ENCODE data around the gene ARL3.

DNA sequence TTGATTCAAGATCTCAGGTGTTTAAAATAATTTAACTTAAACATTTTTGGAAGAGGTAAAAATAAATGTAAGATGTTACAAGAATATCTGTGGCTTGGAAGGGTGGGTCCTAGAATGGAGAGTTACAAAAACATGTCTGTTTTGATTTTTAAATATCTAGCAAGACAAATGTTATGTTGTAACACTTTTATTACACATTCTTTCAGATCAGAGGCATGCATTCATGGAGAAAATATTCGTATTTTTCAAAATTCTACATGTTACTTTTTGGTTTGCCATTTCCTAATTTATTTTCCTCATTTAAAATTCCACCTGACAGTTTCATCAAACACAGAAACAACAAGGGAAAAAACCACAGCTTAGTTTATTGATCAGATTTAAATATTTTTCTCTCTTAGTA lies 39.5 kb upstream of the ARL3 start:
- TF ChIP-seq EP300 (IDR thresholded peaks at IDR 0.05): no peak
- TF ChIP-seq POLR2A (IDR thresholded peaks at IDR 0.05): no peak

Measured in suprapubic skin (tissue), 2 donors.